ENCODE results near the gene GALT. TPM values are rescaled to one million over a fixed set of nuclear protein-coding genes. Genes with fewer than 3 reads are reported as not detected.
A peak's percentile ranks its signal among the peaks of the same experiment; 100 is the strongest.

GALT gene
- total RNA-seq, 4 donors from 2014 or later = 73.5 to 147 (median 97.3) TPM

DNA sequence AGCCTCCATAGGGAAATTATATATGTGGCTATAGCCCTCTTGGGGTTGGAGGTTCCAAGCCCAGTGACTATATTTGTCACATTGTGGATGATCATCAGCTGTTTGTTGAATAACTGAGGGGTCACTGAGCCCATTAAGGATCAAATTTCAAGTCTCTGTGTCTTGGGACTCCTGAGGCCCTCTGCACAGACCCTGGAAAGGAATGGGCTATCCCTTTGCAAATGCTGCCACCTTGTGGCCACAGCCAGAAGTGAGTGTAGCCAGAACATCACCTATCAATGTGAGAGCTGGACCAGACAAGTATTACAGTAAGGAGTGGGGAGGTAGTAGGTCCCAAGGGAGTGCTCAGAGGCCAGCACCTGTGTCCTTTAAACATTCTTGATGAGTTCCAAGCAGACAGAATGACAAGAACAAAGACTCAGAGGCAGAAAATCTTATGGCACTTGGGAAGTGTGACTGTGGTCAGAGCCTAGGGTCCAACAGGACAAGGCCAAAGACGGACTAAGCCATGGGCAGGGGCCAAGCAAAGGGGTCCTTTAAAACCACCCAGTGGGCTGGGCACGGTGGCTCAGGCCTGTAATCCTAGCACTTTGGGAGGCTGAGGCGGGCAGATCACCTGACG lies 42.8 kb upstream of the GALT start:
- in situ Hi-C loops (cut with MboI; ENCODE audit: low pct_ligation_motif_present in 1 of 4, low pct_unique_long_range_greater_than_20kb in 1 of 4, low sequenced_read_pairs in 3 of 4) = loop anchor here in 2 of 4 donors (10.0 kb wide), 2 partner anchors 59 to 199 kb away; no protein-coding TSS in a partner anchor
- TF ChIP-seq POLR2A (IDR thresholded peaks at IDR 0.05) = no peak
- TF ChIP-seq, protein P1, sequence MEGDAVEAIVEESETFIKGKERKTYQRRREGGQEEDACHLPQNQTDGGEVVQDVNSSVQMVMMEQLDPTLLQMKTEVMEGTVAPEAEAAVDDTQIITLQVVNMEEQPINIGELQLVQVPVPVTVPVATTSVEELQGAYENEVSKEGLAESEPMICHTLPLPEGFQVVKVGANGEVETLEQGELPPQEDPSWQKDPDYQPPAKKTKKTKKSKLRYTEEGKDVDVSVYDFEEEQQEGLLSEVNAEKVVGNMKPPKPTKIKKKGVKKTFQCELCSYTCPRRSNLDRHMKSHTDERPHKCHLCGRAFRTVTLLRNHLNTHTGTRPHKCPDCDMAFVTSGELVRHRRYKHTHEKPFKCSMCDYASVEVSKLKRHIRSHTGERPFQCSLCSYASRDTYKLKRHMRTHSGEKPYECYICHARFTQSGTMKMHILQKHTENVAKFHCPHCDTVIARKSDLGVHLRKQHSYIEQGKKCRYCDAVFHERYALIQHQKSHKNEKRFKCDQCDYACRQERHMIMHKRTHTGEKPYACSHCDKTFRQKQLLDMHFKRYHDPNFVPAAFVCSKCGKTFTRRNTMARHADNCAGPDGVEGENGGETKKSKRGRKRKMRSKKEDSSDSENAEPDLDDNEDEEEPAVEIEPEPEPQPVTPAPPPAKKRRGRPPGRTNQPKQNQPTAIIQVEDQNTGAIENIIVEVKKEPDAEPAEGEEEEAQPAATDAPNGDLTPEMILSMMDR (IDR thresholded peaks at IDR 0.05) = peak; percentile 89 to 94 (median 91)
- Histone ChIP-seq H3K27ac (no peak overlapping the region), H3K4me1 (no peaks in the 10 kb centered on the region), H3K4me3 (no peak overlapping the region), H3K9me3 (no peaks in the 10 kb centered on the region), H3K36me3 (no peaks in the 10 kb centered on the region), H3K27me3 (no peaks in the 10 kb centered on the region)
- intact Hi-C loops (cut with DNase I; ENCODE audit: low total_unique reads) = loop anchor here (10.0 kb wide), 1 partner anchor 199 kb away; no protein-coding TSS in a partner anchor
- 64% methylated on average over 4 of the region's 4 CpGs; no CpG with 5 or more reads in 1 of the 2 donors for WGBS, 2 donors (ENCODE audit: low coverage in 1 of 2)
- DNase-seq = peak; percentile 85

DNA sequence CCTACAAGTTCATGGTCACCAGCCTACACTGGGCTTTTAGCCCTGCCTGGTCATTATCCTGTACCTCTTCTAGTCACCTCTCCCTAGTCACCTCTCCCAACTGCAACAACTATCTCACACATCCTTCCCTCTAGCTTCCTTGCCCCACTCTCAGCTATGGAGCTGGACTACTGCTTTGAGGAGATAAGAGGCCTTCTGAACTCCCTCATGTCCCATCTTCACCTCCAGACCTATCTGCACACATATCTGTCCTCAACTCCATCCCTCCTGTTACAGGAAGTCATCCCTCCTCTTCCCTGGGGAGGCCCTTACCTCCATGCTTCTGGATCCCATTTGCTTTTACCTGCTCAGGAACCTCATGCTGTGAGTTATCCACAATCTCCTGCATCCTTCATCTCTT lies 40.3 kb upstream of the GALT start:
- TF ChIP-seq POLR2A (IDR thresholded peaks at IDR 0.05) (no peak), POLR2AphosphoS5 (IDR thresholded peaks at IDR 0.05) (no peak), EP300 (IDR thresholded peaks at IDR 0.05; ENCODE audit: low read depth) (no peak)
- TF ChIP-seq, protein P1 (IDR thresholded peaks at IDR 0.05) = no peak
- no peak for DNase-seq
- no peak overlapping the region for H3K27ac ChIP-seq
- peaks cover 0 to 9% (median 6%) of the 10 kb centered on the region in 4 donors for H3K4me1 ChIP-seq
- no peak overlapping the region for H3K4me3 ChIP-seq
- in situ Hi-C loops (cut with MboI; ENCODE audit: low pct_ligation_motif_present in 1 of 4, low pct_unique_long_range_greater_than_20kb in 1 of 4, low sequenced_read_pairs in 3 of 4) = loop anchor here in 2 of 4 donors (10.0 kb wide), 2 partner anchors 61 to 201 kb away; no protein-coding TSS in a partner anchor
- H3K27me3 ChIP-seq = no peaks in the 10 kb centered on the region
- intact Hi-C loops (cut with DNase I; ENCODE audit: low total_unique reads) = loop anchor here (10.0 kb wide), 1 partner anchor 201 kb away; no protein-coding TSS in a partner anchor
- H3K9me3 ChIP-seq = no peaks in the 10 kb centered on the region
- no peaks in the 10 kb centered on the region for H3K36me3 ChIP-seq

DNA sequence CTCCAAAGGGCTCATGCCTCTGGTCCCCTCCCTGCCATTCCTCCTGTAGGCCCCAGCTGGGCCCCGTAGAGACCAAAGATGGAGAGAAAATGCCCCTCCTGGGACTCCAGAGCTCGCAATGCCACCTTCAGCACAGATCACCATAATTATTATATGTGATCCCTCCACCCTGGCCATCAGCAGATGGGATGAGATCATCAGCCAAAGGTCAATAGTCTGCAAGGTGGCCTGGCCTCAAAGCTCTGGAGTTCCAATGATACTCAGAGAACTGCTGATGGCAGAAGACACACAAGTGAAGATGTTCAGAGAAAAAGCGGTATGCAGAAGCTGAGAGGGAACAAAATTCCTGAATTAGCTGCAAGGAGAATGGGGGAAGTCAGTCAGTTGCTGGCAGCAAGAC lies 39.6 kb upstream of the GALT start:
- peaks cover 0 to 13% (median 9%) of the 10 kb centered on the region in 4 donors for H3K4me1 ChIP-seq
- H3K27ac ChIP-seq = no peak overlapping the region
- in situ Hi-C loops (cut with MboI; ENCODE audit: low pct_ligation_motif_present in 1 of 4, low pct_unique_long_range_greater_than_20kb in 1 of 4, low sequenced_read_pairs in 3 of 4) = loop anchor here in 2 of 4 donors (10.0 kb wide), 2 partner anchors 62 to 202 kb away; no protein-coding TSS in a partner anchor
- TF ChIP-seq, protein P1 (IDR thresholded peaks at IDR 0.05) = no peak
- TF ChIP-seq POLR2AphosphoS5 (IDR thresholded peaks at IDR 0.05) = peak in 1 of 3 donors; percentile 15
- WGBS, 2 donors (ENCODE audit: low coverage in 1 of 2) = 62 to 66% methylated on average over 2 to 3 of the region's 3 CpGs
- no peaks in the 10 kb centered on the region for H3K36me3 ChIP-seq
- H3K9me3 ChIP-seq = no peaks in the 10 kb centered on the region
- intact Hi-C loops (cut with DNase I; ENCODE audit: low total_unique reads) = loop anchor here (10.0 kb wide), 1 partner anchor 202 kb away; no protein-coding TSS in a partner anchor
- no peak overlapping the region for H3K4me3 ChIP-seq
- no peak for DNase-seq
- no peaks in the 10 kb centered on the region for H3K27me3 ChIP-seq

DNA sequence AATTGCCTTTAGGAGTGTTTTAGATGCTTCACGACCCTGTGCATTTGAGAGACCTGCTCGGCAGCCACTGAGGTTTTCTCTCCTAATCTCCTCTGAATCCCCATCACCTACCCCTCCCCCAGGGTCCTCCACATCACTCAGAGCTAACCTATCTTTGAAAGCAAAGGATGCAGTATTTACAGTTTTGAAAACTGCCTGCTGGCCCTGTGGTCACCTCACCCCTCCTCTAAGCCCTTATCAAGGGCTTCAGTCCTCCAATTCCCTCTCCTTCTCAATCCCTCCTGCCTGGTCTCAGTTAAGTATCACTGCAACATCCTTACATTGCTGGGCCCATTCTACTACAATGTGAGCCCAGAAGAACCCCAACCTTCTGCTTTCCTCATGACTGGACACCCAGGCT lies 39.1 kb upstream of the GALT start:
- TF ChIP-seq POLR2AphosphoS5 (IDR thresholded peaks at IDR 0.05) = no peak
- TF ChIP-seq, protein P1 (IDR thresholded peaks at IDR 0.05) = no peak
- TF ChIP-seq EP300 (IDR thresholded peaks at IDR 0.05; ENCODE audit: low read depth) = no peak
- TF ChIP-seq POLR2A (IDR thresholded peaks at IDR 0.05) = no peak
- H3K36me3 ChIP-seq = no peaks in the 10 kb centered on the region
- intact Hi-C loops (cut with DNase I; ENCODE audit: low total_unique reads) = loop anchor here (10.0 kb wide), 1 partner anchor 203 kb away; no protein-coding TSS in a partner anchor
- H3K4me1 ChIP-seq = peaks cover under 1 to 16% (median 12%) of the 10 kb centered on the region in 4 donors
- H3K27me3 ChIP-seq = no peaks in the 10 kb centered on the region
- H3K27ac ChIP-seq = no peak overlapping the region
- H3K4me3 ChIP-seq = no peak overlapping the region
- DNase-seq = no peak
- WGBS, 2 donors (ENCODE audit: low coverage in 1 of 2) = 34 to 45% methylated on average over 2 of the region's 2 CpGs
- H3K9me3 ChIP-seq = no peaks in the 10 kb centered on the region
- in situ Hi-C loops (cut with MboI; ENCODE audit: low pct_ligation_motif_present in 1 of 4, low pct_unique_long_range_greater_than_20kb in 1 of 4, low sequenced_read_pairs in 3 of 4) = loop anchor here in 2 of 4 donors (10.0 kb wide), 2 partner anchors 63 to 203 kb away; no protein-coding TSS in a partner anchor
